Esophagus muscularis mucosa (tissue), 3 donors: ENCODE measurements around the gene GREB1.

Experiments used
- CTCF ChIP-seq, 3 experiments: fragments of 200-600 bp in 2 of 3; fragments of 450-650 bp in 1 of 3; sonication (generic) in 2 of 3; IDR thresholded peaks; one replicate each; pipeline ENCODE4 v1.5.1; 2017 to 2019; ENCODE audit warnings: antibody characterized with exemption in 3 of 3, mild to moderate bottlenecking in 2 of 3, moderate library complexity in 1 of 3
- POLR2A ChIP-seq: fragments of 450-650 bp; IDR thresholded peaks from one replicate; pipeline ENCODE4 v1.6.1; 2017; ENCODE audit warnings: antibody characterized with exemption, moderate library complexity, mild to moderate bottlenecking, low read depth
- POLR2AphosphoS5 ChIP-seq, 2 donors: sonication (generic); formaldehyde crosslinking; IDR thresholded peaks; one replicate each; pipeline ENCODE4 v1.6.1; 2017; ENCODE audit warnings: antibody characterized with exemption in 2 of 2

- no peak for TF ChIP-seq POLR2AphosphoS5 (IDR thresholded peaks at IDR 0.05)
- TF ChIP-seq CTCF (IDR thresholded peaks at IDR 0.05): no peak
- no peak for TF ChIP-seq POLR2A
Measured at GRCh38 chr2:11490194-11490593, 43.7 kb upstream of the GREB1 start.
